A673 (cell line): Measurements from ENCODE around the gene PRICKLE1. TPM values are rescaled to one million over a fixed set of nuclear protein-coding genes. Genes with fewer than 3 reads are reported as not detected.

Experiments
- BruUV-seq: library from RNA; stranded (reverse); fragments of 400-500 nt; replicated peaks from 2 replicates; lab custom pipeline; 2021; lab: Mats Ljungman, UMichigan
- CTCF ChIA-PET: fragments of 300-600 bp; sonication (Branson Sonifier 250); formaldehyde crosslinking; loops from one replicate; lab custom pipeline; 2022; ENCODE audit warnings: antibody characterized with exemption; lab: Charles Lee
- POLR2A ChIA-PET: fragments of 300-600 bp; sonication (Branson Sonifier 250); formaldehyde crosslinking; loops from one replicate; lab custom pipeline; 2022; ENCODE audit warnings: antibody characterized with exemption; ENCODE audit not compliant: low non-redundant PET; lab: Charles Lee
- DNase-seq: peaks from one replicate; pipeline ENCODE4 v3.0.0-alpha.2; 2015; ENCODE audit warnings: low spot score
- H3K27ac ChIP-seq: fragments of 200-600 bp; sonication (generic); 2 replicates; pipeline ENCODE4 v1.5.1; 2016; ENCODE audit warnings: mixed run types, low read depth, mild to moderate bottlenecking, mixed read lengths, antibody characterized with exemption, low read length; ENCODE audit not compliant: poor library complexity, severe bottlenecking
- H3K27me3 ChIP-seq: fragments of 200-600 bp; sonication (generic); replicated peaks from 2 replicates; pipeline ENCODE4 v1.6.1; 2017; ENCODE audit warnings: mixed run types, low read depth, mild to moderate bottlenecking, mixed read lengths, antibody characterized with exemption, low read length; ENCODE audit not compliant: insufficient read depth, poor library complexity
- H3K36me3 ChIP-seq: fragments of 200-600 bp; sonication (generic); 2 replicates; pipeline ENCODE4 v1.6.1; 2016; ENCODE audit warnings: mixed run types, mild to moderate bottlenecking, mixed read lengths, antibody characterized with exemption, low read length; ENCODE audit not compliant: insufficient read depth, poor library complexity, severe bottlenecking
- H3K4me1 ChIP-seq: fragments of 200-600 bp; sonication (generic); 2 replicates; pipeline ENCODE4 v1.6.1; 2017; ENCODE audit warnings: mixed run types, mild to moderate bottlenecking, mixed read lengths, antibody characterized with exemption, low read length; ENCODE audit not compliant: insufficient read depth, poor library complexity, severe bottlenecking
- H3K4me3 ChIP-seq: fragments of 200-600 bp; sonication (generic); 2 replicates; pipeline ENCODE4 v1.5.1; 2016; ENCODE audit warnings: low read depth, mixed run types, mild to moderate bottlenecking, mixed read lengths, low read length; ENCODE audit not compliant: poor library complexity, severe bottlenecking
- H3K9me3 ChIP-seq: fragments of 200-600 bp; sonication (generic); 2 replicates; pipeline ENCODE4 v1.6.1; 2016; ENCODE audit warnings: mixed run types, low read depth, mild to moderate bottlenecking, mixed read lengths, antibody characterized with exemption, low read length; ENCODE audit not compliant: poor library complexity, severe bottlenecking
- CTCF ChIP-seq: fragments of 300-800, 200-600 bp; sonication (generic); conservative IDR thresholded peaks from 2 replicates; pipeline ENCODE4 v1.5.1; 2017; ENCODE audit warnings: low read depth, mild to moderate bottlenecking, antibody characterized with exemption, low read length, moderate library complexity, mixed read lengths
- EZH2 ChIP-seq: fragments of 200-600 bp; sonication (generic); IDR thresholded peaks from 2 replicates; pipeline ENCODE4 v1.6.1; 2017; ENCODE audit warnings: borderline replicate concordance, low read depth, mild to moderate bottlenecking, mixed read lengths, antibody characterized with exemption, low read length; ENCODE audit not compliant: poor library complexity, severe bottlenecking
- intact Hi-C: fragments of 100-400 bp; cut with micrococcal nuclease; formaldehyde crosslinking; loops from one replicate; pipeline ENCODE4 v1.10.0; 2022; ENCODE audit not compliant: unreplicated experiment
- total RNA-seq: library from RNA; stranded (reverse); gene quantifications from 2 replicates; pipeline ENCODE4 v1.2.3, GENCODE V29; 2021

The PRICKLE1 gene
- total RNA-seq, 1 experiment from 2014 or later: 1.1 TPM

GRCh38 chr12:42565633-42566032 is 23.9 kb downstream of the PRICKLE1 start:
- Histone ChIP-seq H3K36me3 (no peaks in the 10 kb centered on the region), H3K4me3 (no peak overlapping the region), H3K4me1 (no peaks in the 10 kb centered on the region), H3K27ac (no peak overlapping the region), H3K9me3 (no peaks in the 10 kb centered on the region), H3K27me3 (no peaks in the 10 kb centered on the region)
- POLR2A ChIA-PET: no interaction called here
- CTCF ChIA-PET: interaction anchor here (1.3 kb wide), 1 partner anchor 83 kb away, joined by 3 read pairs; no protein-coding TSS in a partner anchor
- intact Hi-C loops: loop anchor here (5.0 to 10.0 kb wide), 3 partner anchors 433 to 1618 kb away; no protein-coding TSS in a partner anchor
- TF ChIP-seq CTCF (peak; percentile 24; the same call in 1 of the 2 replicates), EZH2 (no peak)
- BruUV-seq: no TSS peak
- no peak for DNase-seq

- BruUV-seq: no TSS peak
- Histone ChIP-seq H3K27ac (no peak overlapping the region), H3K27me3 (no peaks in the 10 kb centered on the region), H3K9me3 (no peaks in the 10 kb centered on the region), H3K36me3 (no peaks in the 10 kb centered on the region), H3K4me1 (no peaks in the 10 kb centered on the region), H3K4me3 (no peak overlapping the region)
- DNase-seq: no peak
- intact Hi-C loops: loop anchor here (5.0 to 10.0 kb wide), 3 partner anchors 433 to 1618 kb away; no protein-coding TSS in a partner anchor
- POLR2A ChIA-PET: no interaction called here
- TF ChIP-seq EZH2: no peak
- no peak for TF ChIP-seq CTCF
- CTCF ChIA-PET: interaction anchor here (1.3 kb wide), 1 partner anchor 82 kb away, joined by 3 read pairs; no protein-coding TSS in a partner anchor
Measured at GRCh38 chr12:42564996-42565395, 24.6 kb downstream of the PRICKLE1 start.

- Histone ChIP-seq H3K27ac (no peak overlapping the region), H3K27me3 (no peaks in the 10 kb centered on the region), H3K4me1 (no peaks in the 10 kb centered on the region), H3K36me3 (no peaks in the 10 kb centered on the region), H3K9me3 (no peaks in the 10 kb centered on the region), H3K4me3 (no peak overlapping the region)
- CTCF ChIA-PET: interaction anchor here (1.3 kb wide), 1 partner anchor 82 kb away, joined by 3 read pairs; no protein-coding TSS in a partner anchor
- no TSS peak for BruUV-seq
- intact Hi-C loops: loop anchor here (10.0 kb wide), 1 partner anchor 1300 kb away; no protein-coding TSS in a partner anchor
- POLR2A ChIA-PET: no interaction called here
- peak; percentile 12 for DNase-seq
- TF ChIP-seq CTCF: no peak
- TF ChIP-seq EZH2: no peak
Measured at GRCh38 chr12:42564556-42564955, 25.0 kb downstream of the PRICKLE1 start.
